Measurements from ENCODE around the gene KDM1B.

GRCh38 chr6:18118330-18118729 lies 36.9 kb upstream of the KDM1B start:
- TF ChIP-seq SIN3A (IDR thresholded peaks at IDR 0.05; ENCODE audit: borderline replicate concordance, insufficient read depth, low read length) (no peak), TAF1 (IDR thresholded peaks at IDR 0.05; ENCODE audit: borderline replicate concordance, insufficient read depth, low read length) (no peak), POLR2AphosphoS5 (IDR thresholded peaks at IDR 0.05; ENCODE audit: low read depth, low read length) (no peak)
